Measurements from ENCODE around the gene STPG3.

STPG3 gene

GRCh38 chr9:137227853-137228505 is 23.1 kb upstream of the STPG3 start:
- H2BK12ac ChIP-seq (ENCODE audit: low read length in 2 of 2), result no peak overlapping the region
- no peak for DNase-seq
- H4K91ac ChIP-seq (ENCODE audit: low read length), result no peak overlapping the region
- H3K4me1 ChIP-seq (ENCODE audit: control insufficient read depth, insufficient read depth, low read depth, low read length), result peaks cover 24% of the 10 kb centered on the region
- no peak overlapping the region for H2BK120ac ChIP-seq (ENCODE audit: low read depth, low read length)
- peaks cover 0 to 49% of the 10 kb centered on the region in 2 experiments for H3K27me3 ChIP-seq (ENCODE audit: control insufficient read depth in 1 of 2, insufficient read depth in 1 of 2, low read length in 2 of 2)
- H3K9me3 ChIP-seq (ENCODE audit: control insufficient read depth, low read length), result no peaks in the 10 kb centered on the region
- peaks cover 0 to 4% of the 10 kb centered on the region in 2 experiments for H3K36me3 ChIP-seq (ENCODE audit: control insufficient read depth in 1 of 2, insufficient read depth in 2 of 2, low read depth in 1 of 2, low read length in 2 of 2)
- H3K27ac ChIP-seq (ENCODE audit: low read length, poor library complexity, severe bottlenecking), result no peak overlapping the region
- 71% methylated on average over 16 of the region's 18 CpGs for WGBS
- no peak overlapping the region for H3K23ac ChIP-seq (ENCODE audit: low read length in 2 of 2)
- H3K4me2 ChIP-seq (ENCODE audit: low read length, poor library complexity, severe bottlenecking), result no peak overlapping the region
- no peak overlapping the region for H3K9ac ChIP-seq (ENCODE audit: low read length)
- no peak overlapping the region for H2BK15ac ChIP-seq (ENCODE audit: low read depth, poor library complexity, severe bottlenecking)
- H3K79me1 ChIP-seq (replicated peaks; ENCODE audit: low read length, poor library complexity, severe bottlenecking), result no peaks in the 10 kb centered on the region
- H2BK5ac ChIP-seq (ENCODE audit: low read depth, low read length, poor library complexity, severe bottlenecking), result no peak overlapping the region
- no peak overlapping the region for H3K4ac ChIP-seq (ENCODE audit: low read depth in 1 of 2, low read length in 2 of 2)
- no peak overlapping the region for H3K14ac ChIP-seq (ENCODE audit: low read length in 2 of 2)
- no peak overlapping the region for H2AFZ ChIP-seq (ENCODE audit: low read depth, low read length)
- no peak overlapping the region for H2AK5ac ChIP-seq (ENCODE audit: low read length, severe bottlenecking)
- H3K4me3 ChIP-seq (ENCODE audit: insufficient read depth in 1 of 2, low read depth in 1 of 2, low read length in 2 of 2), result no peak overlapping the region
- no peak overlapping the region for H4K8ac ChIP-seq (ENCODE audit: low read length)
- H3K18ac ChIP-seq (ENCODE audit: low read depth in 1 of 2, low read length in 2 of 2), result no peak overlapping the region

GRCh38 chr9:137228506-137228967 is 22.5 kb upstream of the STPG3 start:
- H3K36me3 ChIP-seq (ENCODE audit: control insufficient read depth in 1 of 2, insufficient read depth in 2 of 2, low read depth in 1 of 2, low read length in 2 of 2), result peaks cover 0 to 4% of the 10 kb centered on the region in 2 experiments
- H3K9ac ChIP-seq (ENCODE audit: low read length), result no peak overlapping the region
- H3K23ac ChIP-seq (ENCODE audit: low read length in 2 of 2), result no peak overlapping the region
- H3K9me3 ChIP-seq (ENCODE audit: control insufficient read depth, low read length), result no peaks in the 10 kb centered on the region
- H2BK15ac ChIP-seq (ENCODE audit: low read depth, poor library complexity, severe bottlenecking), result no peak overlapping the region
- H4K91ac ChIP-seq (ENCODE audit: low read length), result no peak overlapping the region
- H3K18ac ChIP-seq (ENCODE audit: low read depth in 1 of 2, low read length in 2 of 2), result no peak overlapping the region
- H2BK120ac ChIP-seq (ENCODE audit: low read depth, low read length), result no peak overlapping the region
- no peak overlapping the region for H3K27ac ChIP-seq (ENCODE audit: low read length, poor library complexity, severe bottlenecking)
- no peak overlapping the region for H3K4ac ChIP-seq (ENCODE audit: low read depth in 1 of 2, low read length in 2 of 2)
- H3K4me2 ChIP-seq (ENCODE audit: low read length, poor library complexity, severe bottlenecking), result no peak overlapping the region
- no peak overlapping the region for H2BK12ac ChIP-seq (ENCODE audit: low read length in 2 of 2)
- H2AFZ ChIP-seq (ENCODE audit: low read depth, low read length), result no peak overlapping the region
- DNase-seq, result no peak
- no peak overlapping the region for H2AK5ac ChIP-seq (ENCODE audit: low read length, severe bottlenecking)
- H4K8ac ChIP-seq (ENCODE audit: low read length), result no peak overlapping the region
- 89% methylated on average over 29 of the region's 29 CpGs for WGBS
- no peak overlapping the region for H3K14ac ChIP-seq (ENCODE audit: low read length in 2 of 2)
- peaks cover 0 to 54% of the 10 kb centered on the region in 2 experiments for H3K27me3 ChIP-seq (ENCODE audit: control insufficient read depth in 1 of 2, insufficient read depth in 1 of 2, low read length in 2 of 2)
- H3K4me3 ChIP-seq (ENCODE audit: insufficient read depth in 1 of 2, low read depth in 1 of 2, low read length in 2 of 2), result no peak overlapping the region
- H3K4me1 ChIP-seq (ENCODE audit: control insufficient read depth, insufficient read depth, low read depth, low read length), result peaks cover 22% of the 10 kb centered on the region
- H3K79me1 ChIP-seq (replicated peaks; ENCODE audit: low read length, poor library complexity, severe bottlenecking), result no peaks in the 10 kb centered on the region
- no peak overlapping the region for H2BK5ac ChIP-seq (ENCODE audit: low read depth, low read length, poor library complexity, severe bottlenecking)

GRCh38 chr9:137228968-137229896 is 21.9 kb upstream of the STPG3 start:
- H3K27ac ChIP-seq (ENCODE audit: low read length, poor library complexity, severe bottlenecking), result no peak overlapping the region
- no peak overlapping the region for H2AFZ ChIP-seq (ENCODE audit: low read depth, low read length)
- H2BK5ac ChIP-seq (ENCODE audit: low read depth, low read length, poor library complexity, severe bottlenecking), result no peak overlapping the region
- H3K4me2 ChIP-seq (ENCODE audit: low read length, poor library complexity, severe bottlenecking), result no peak overlapping the region
- H4K8ac ChIP-seq (ENCODE audit: low read length), result peak overlapping the region; percentile 9
- no peak overlapping the region for H3K9ac ChIP-seq (ENCODE audit: low read length)
- no peak overlapping the region for H2BK120ac ChIP-seq (ENCODE audit: low read depth, low read length)
- H2BK15ac ChIP-seq (ENCODE audit: low read depth, poor library complexity, severe bottlenecking), result no peak overlapping the region
- H3K23ac ChIP-seq (ENCODE audit: low read length in 2 of 2), result no peak overlapping the region
- 84% methylated on average over 27 of the region's 27 CpGs for WGBS
- H4K91ac ChIP-seq (ENCODE audit: low read length), result peak overlapping the region; percentile 8
- H3K4me3 ChIP-seq (ENCODE audit: insufficient read depth in 1 of 2, low read depth in 1 of 2, low read length in 2 of 2), result no peak overlapping the region
- DNase-seq, result no peak
- H3K9me3 ChIP-seq (ENCODE audit: control insufficient read depth, low read length), result no peaks in the 10 kb centered on the region
- H2AK5ac ChIP-seq (ENCODE audit: low read length, severe bottlenecking), result no peak overlapping the region
- H3K14ac ChIP-seq (ENCODE audit: low read length in 2 of 2), result no peak overlapping the region
- peaks cover 0 to 57% of the 10 kb centered on the region in 2 experiments for H3K27me3 ChIP-seq (ENCODE audit: control insufficient read depth in 1 of 2, insufficient read depth in 1 of 2, low read length in 2 of 2)
- H3K18ac ChIP-seq (ENCODE audit: low read depth in 1 of 2, low read length in 2 of 2), result no peak overlapping the region
- H3K79me1 ChIP-seq (replicated peaks; ENCODE audit: low read length, poor library complexity, severe bottlenecking), result no peaks in the 10 kb centered on the region
- peaks cover 0 to 6% of the 10 kb centered on the region in 2 experiments for H3K36me3 ChIP-seq (ENCODE audit: control insufficient read depth in 1 of 2, insufficient read depth in 2 of 2, low read depth in 1 of 2, low read length in 2 of 2)
- H3K4ac ChIP-seq (ENCODE audit: low read depth in 1 of 2, low read length in 2 of 2), result no peak overlapping the region
- H3K4me1 ChIP-seq (ENCODE audit: control insufficient read depth, insufficient read depth, low read depth, low read length), result peaks cover 19% of the 10 kb centered on the region
- no peak overlapping the region for H2BK12ac ChIP-seq (ENCODE audit: low read length in 2 of 2)

Measured in mesenchymal stem cell (in vitro differentiated cells and primary cell).